K562 (cell line): Measurements from ENCODE around the gene ARHGAP26. TPM values are rescaled to one million over a fixed set of nuclear protein-coding genes. Genes with fewer than 3 reads are reported as not detected.

ENCODE experiments used
- ATAC-seq: fragments of 200-7000 bp; cut with Tn5 transposase; 3 replicates; pipeline ENCODE4 v1.9.1; 2020; ENCODE audit warnings: moderate library complexity
- BruUV-seq: library from RNA; stranded (reverse); fragments of 400-500 nt; replicated peaks from 2 replicates; lab custom pipeline; 2021; lab: Mats Ljungman, UMichigan
- CTCF ChIA-PET: fragments of 300-600 bp; formaldehyde crosslinking; extraction: SDS; loops from one replicate; lab custom pipeline; 2021; ENCODE audit warnings: low intra/inter-chr PET ratio; lab: Yijun Ruan, JAX
- POLR2A ChIA-PET: fragments of 300-600, 350-650 bp; sonication (Branson Sonifier 250); formaldehyde crosslinking; extraction: SDS; loops from one replicate; lab custom pipeline; 2021; ENCODE audit warnings: antibody characterized with exemption, inconsistent platforms; lab: Yijun Ruan, JAX
- DNase-seq, 4 experiments: peaks; one replicate each; pipeline versions ENCODE4 v3.0.0 to v3.0.0-alpha.2; 2011 to 2018; ENCODE audit warnings: low spot score in 3 of 4, mixed read lengths in 3 of 4; ENCODE audit errors: extremely low read depth in 1 of 4
- FAIRE-seq: peaks from 2 replicates; lab custom pipeline; 2011; peaks lifted over from hg19 to GRCh38; lab: Jason Lieb, UNC
- H2AFZ ChIP-seq: 2 replicates; pipeline ENCODE4 v1.6.0; 2011; ENCODE audit warnings: low read depth, low read length, control low read depth, inconsistent platforms
- H3K27ac ChIP-seq: fragments of 200-600 bp; 3 replicates; pipeline ENCODE4 v1.8.0; 2011; ENCODE audit warnings: low read depth, mild to moderate bottlenecking, control low read depth, inconsistent platforms, low read length, moderate library complexity, mixed read lengths; ENCODE audit errors: extremely low read depth
- H3K27me3 ChIP-seq, 2 experiments: fragments of 300-600 bp in 1 of 2; 2 replicates in 1 of 2; 3 replicates in 1 of 2; pipeline versions ENCODE4 v1.6.0 to v1.8.0; 2011; ENCODE audit warnings: inconsistent platforms in 2 of 2, low read length in 2 of 2, mild to moderate bottlenecking in 1 of 2, mixed read lengths in 1 of 2, moderate library complexity in 1 of 2; ENCODE audit not compliant: control insufficient read depth in 2 of 2, insufficient read depth in 2 of 2
- H3K36me3 ChIP-seq: fragments of 300-600 bp; 3 replicates; pipeline ENCODE4 v1.8.0; 2011; ENCODE audit warnings: mild to moderate bottlenecking, low read length, inconsistent platforms; ENCODE audit not compliant: control insufficient read depth, insufficient read depth
- H3K4me1 ChIP-seq, 2 experiments: fragments of 200-600 bp in 1 of 2; replicated peaks in 1 of 2; 2 replicates in 1 of 2; 3 replicates in 1 of 2; pipeline versions ENCODE4 v1.5.1 to v1.8.0; 2011; ENCODE audit warnings: inconsistent platforms in 2 of 2, low read length in 2 of 2, mild to moderate bottlenecking in 1 of 2, mixed read lengths in 1 of 2, moderate library complexity in 1 of 2; ENCODE audit not compliant: control insufficient read depth in 2 of 2, insufficient read depth in 2 of 2
- H3K4me2 ChIP-seq: 2 replicates; pipeline ENCODE4 v1.6.1; 2011; ENCODE audit warnings: low read length, control low read depth, inconsistent platforms, mixed read lengths; ENCODE audit not compliant: insufficient read depth
- H3K4me3 ChIP-seq: fragments of 200-600 bp; sonication (generic), shearing (Covaris generic); 2 replicates; pipeline ENCODE4 v1.5.1; 2016; ENCODE audit warnings: control low read depth, inconsistent platforms
- H3K79me2 ChIP-seq: fragments of 200-600 bp; 3 replicates; pipeline ENCODE4 v1.8.0; 2011; ENCODE audit warnings: low read length, inconsistent platforms; ENCODE audit not compliant: control insufficient read depth, insufficient read depth
- H3K9ac ChIP-seq, 2 experiments: 2 replicates each; pipeline versions ENCODE4 v1.6.0 to v1.6.1; 2011; ENCODE audit warnings: low read depth in 2 of 2, low read length in 2 of 2, control low read depth in 1 of 2, inconsistent platforms in 1 of 2, mild to moderate bottlenecking in 1 of 2, mixed read lengths in 1 of 2; ENCODE audit not compliant: insufficient read depth in 1 of 2
- H3K9me1 ChIP-seq: one replicate; pipeline ENCODE4 v1.6.0; 2011; ENCODE audit warnings: inconsistent platforms, mild to moderate bottlenecking, low read length, moderate library complexity; ENCODE audit not compliant: control insufficient read depth, insufficient read depth
- H3K9me3 ChIP-seq: replicated peaks from 2 replicates; pipeline ENCODE4 v1.5.1; 2011; ENCODE audit warnings: low read depth, low read length, inconsistent platforms; ENCODE audit not compliant: control insufficient read depth, insufficient read depth
- H4K20me1 ChIP-seq: replicated peaks from 2 replicates; pipeline ENCODE4 v1.6.1; 2011; ENCODE audit warnings: low read length, inconsistent platforms, mixed read lengths; ENCODE audit not compliant: control insufficient read depth, insufficient read depth
- ATF1 ChIP-seq, 2 experiments: fragments of 450-650 bp in 1 of 2; IDR thresholded peaks; 2 replicates each; pipeline ENCODE4 v1.6.1; 2016; ENCODE audit warnings: missing compliant biosample characterization in 1 of 2, missing genetic modification characterization in 1 of 2
- CBX3 ChIP-seq, 2 experiments: IDR thresholded peaks; 1 replicate in 1 of 2; 2 replicates in 1 of 2; pipeline ENCODE4 v1.6.1; 2012; ENCODE audit warnings: inconsistent platforms in 2 of 2, low read length in 2 of 2, borderline replicate concordance in 1 of 2, control low read depth in 1 of 2
- CEBPB ChIP-seq: fragments of 450-650 bp; IDR thresholded peaks from 2 replicates; pipeline ENCODE4 v1.6.1; 2016; ENCODE audit warnings: missing genetic modification characterization, missing compliant biosample characterization
- DMBX1 ChIP-seq: fragments of 250-450 bp; sonication (Bioruptor Pico); IDR thresholded peaks from 2 replicates; pipeline ENCODE4 v1.8.0; 2022; ENCODE audit warnings: inconsistent platforms, mild to moderate bottlenecking, moderate library complexity, borderline replicate concordance
- MED1 ChIP-seq: sonication (generic); formaldehyde crosslinking; IDR thresholded peaks from 2 replicates; pipeline ENCODE4 v1.8.1; 2023; ENCODE audit warnings: missing genetic modification reagents, borderline replicate concordance
- NCOA6 ChIP-seq: fragments of 450-650 bp; IDR thresholded peaks from 2 replicates; pipeline ENCODE4 v1.6.1; 2017; ENCODE audit warnings: mild to moderate bottlenecking
- POLR2A ChIP-seq: fragments of 450-650 bp; conservative IDR thresholded peaks from 2 replicates; pipeline ENCODE4 v1.6.1; 2016
- POLR3A ChIP-seq: IDR thresholded peaks from 2 replicates; pipeline ENCODE4 v1.6.1; 2011; ENCODE audit warnings: borderline replicate concordance, mild to moderate bottlenecking, moderate library complexity; ENCODE audit not compliant: insufficient read length, insufficient read depth; ENCODE audit errors: extremely low read depth
- PPARD ChIP-seq: fragments of 250-450 bp; sonication (Bioruptor Pico); IDR thresholded peaks from 2 replicates; pipeline ENCODE4 v1.8.0; 2022; ENCODE audit warnings: inconsistent platforms, mild to moderate bottlenecking, moderate library complexity
- RFX1 ChIP-seq: fragments of 450-650 bp; IDR thresholded peaks from 2 replicates; pipeline ENCODE4 v1.6.1; 2016; ENCODE audit warnings: mild to moderate bottlenecking, moderate library complexity
- XRCC3 ChIP-seq: fragments of 450-650 bp; IDR thresholded peaks from 2 replicates; pipeline ENCODE4 v1.6.1; 2017; ENCODE audit warnings: mild to moderate bottlenecking, moderate library complexity
- ZBTB12 ChIP-seq: fragments of 250-450 bp; sonication (Bioruptor Pico); IDR thresholded peaks from 2 replicates; pipeline ENCODE4 v1.4.0; 2020
- ZNF316 ChIP-seq: fragments of 450-650 bp; IDR thresholded peaks from 2 replicates; pipeline ENCODE4 v1.6.1; 2016
- ZSCAN32 ChIP-seq: fragments of 450-650 bp; formaldehyde crosslinking; IDR thresholded peaks from 2 replicates; pipeline ENCODE4 v1.4.0; 2020; ENCODE audit warnings: mild to moderate bottlenecking, moderate library complexity
- WGBS: fragments of 100-300 bp; shearing (Covaris generic); methylation state at CpG from one replicate; pipeline ENCODE4 v1.1.6; 2016; ENCODE audit warnings: low coverage, mixed read lengths; ENCODE audit not compliant: insufficient coverage; ENCODE audit errors: missing lambda C conversion rate; 5-methylcytosine and 5-hydroxymethylcytosine counted together
- in situ Hi-C: fragments of 300-500 bp; cut with MboI; formaldehyde crosslinking; loops from 4 replicates; pipeline ENCODE4 v1.15.0; 2018; ENCODE audit warnings: inconsistent platforms, mixed read lengths
- intact Hi-C: fragments of 100-400 bp; cut with micrococcal nuclease; formaldehyde crosslinking; loops from 2 replicates; pipeline ENCODE4 v1.14.2; 2022
- polyA plus RNA-seq, 8 experiments: library from polyadenylated mRNA; depleted of rRNA in 4 of 8; stranded (reverse) in 5 of 8; unstranded in 3 of 8; fragments of >200 nt; fragmentation: Nextera tagmentation in 2 of 8; fragmentation: Illumina TruSeq in 1 of 8; extraction: Ambion mirVana in 2 of 8; extraction: Trizol in 1 of 8; gene quantifications; 2 replicates each; pipeline versions ENCODE4 v1.2.1 to v1.2.3, GENCODE V29; 2011 to 2014; ENCODE audit warnings: inconsistent platforms in 1 of 8, missing spikeins in 1 of 8
- total RNA-seq, 7 experiments: library from RNA; depleted of rRNA in 6 of 7; stranded (reverse); fragments of >200 nt in 6 of 7; fragmentation: Illumina TruSeq in 2 of 7; extraction: Trizol in 2 of 7; gene quantifications; 2 replicates each; pipeline versions ENCODE4 v1.2.1 to v1.2.3, GENCODE V29; 2011 to 2021; ENCODE audit warnings: low replicate concordance in 1 of 7

ARHGAP26 gene
- total and polyA plus RNA-seq, 9 of the 15 experiments (the other 6 are each of a cell fraction or from before 2014, with no cell fraction given): 0.13 to 1.1 (median 0.55) TPM

GRCh38 chr5:143220748-143221251 lies 450.6 kb downstream of the ARHGAP26 start:
- Histone ChIP-seq H3K9me1 (no peaks in the 10 kb centered on the region), H3K4me3 (no peak overlapping the region), H2AFZ (peak overlapping the region; percentile 38; the same call in 1 of the 2 replicates), H4K20me1 (no peaks in the 10 kb centered on the region), H3K27ac (no peak overlapping the region), H3K27me3 (no peaks in the 10 kb centered on the region), H3K79me2 (no peaks in the 10 kb centered on the region), H3K9ac (no peak overlapping the region), H3K9me3 (no peaks in the 10 kb centered on the region), H3K36me3 (no peaks in the 10 kb centered on the region), H3K4me2 (no peak overlapping the region)
- intact Hi-C loops: no loop called here
- FAIRE-seq (no peak), ATAC-seq (no peak), DNase-seq (no peak)
- ChIA-PET CTCF (no interaction called here), POLR2A (interaction anchor here (0.9 to 2.0 kb wide), 3 partner anchors 7 to 19 kb away, joined by 3 to 7 read pairs (median 7); no protein-coding TSS in a partner anchor)
- 92% methylated on average over 3 of the region's 3 CpGs for WGBS
- in situ Hi-C loops: no loop called here
- no TSS peak for BruUV-seq
- no peak for TF ChIP-seq XRCC3
- TF ChIP-seq RFX1: peak; percentile 36
- TF ChIP-seq ZNF316: peak; percentile 10; the same call in 1 of the 2 replicates
- TF ChIP-seq, all 486 proteins: peak for 2
- H3K4me1 ChIP-seq: peaks cover 26 to 69% of the 10 kb centered on the region in 2 experiments

- H3K79me2 ChIP-seq: no peaks in the 10 kb centered on the region
- ChIA-PET CTCF (no interaction called here), POLR2A (interaction anchor here (1.1 to 1.9 kb wide), 3 partner anchors 9 to 27 kb away, joined by 3 to 7 read pairs (median 6); no protein-coding TSS in a partner anchor)
- peak; percentile 76 for ATAC-seq
- peak overlapping the region; percentile 67 for H3K4me2 ChIP-seq
- H2AFZ ChIP-seq: peak overlapping the region; percentile 97
- H3K27ac ChIP-seq: peak overlapping the region; percentile 62
- H3K9me3 ChIP-seq: no peaks in the 10 kb centered on the region
- no peaks in the 10 kb centered on the region for H3K27me3 ChIP-seq
- no peaks in the 10 kb centered on the region for H3K36me3 ChIP-seq
- in situ Hi-C loops: no loop called here
- intact Hi-C loops: no loop called here
- H3K9ac ChIP-seq: peak overlapping the region; percentile 50 to 64; a peak in 3 of 4 replicates
- 11% methylated on average over 15 of the region's 16 CpGs for WGBS
- FAIRE-seq: peak; percentile 78
- no peaks in the 10 kb centered on the region for H3K9me1 ChIP-seq
- no peaks in the 10 kb centered on the region for H4K20me1 ChIP-seq
- peak; percentile 27 to 55 (median 42) for DNase-seq
- no TSS peak for BruUV-seq
- no peak overlapping the region for H3K4me3 ChIP-seq
- H3K4me1 ChIP-seq: peaks cover 24 to 61% of the 10 kb centered on the region in 2 experiments
- TF ChIP-seq ZBTB12 (CRISPR knock-in tag) (no peak), POLR3A (no peak), CEBPB (no peak), CBX3 (IDR thresholded peaks at IDR 0.05; ENCODE audit: borderline replicate concordance in 1 of 2, low read length in 2 of 2) (0 out of 3 replicates have a peak, but pooled peaks of 1 of the 2 experiments have one; percentile 22), MED1 (CRISPR knock-in tag) (no peak), DMBX1 (CRISPR knock-in tag) (no peak), NCOA6 (no peak), ZSCAN32 (CRISPR knock-in tag) (no peak), POLR2A (no peak), PPARD (no peak), ATF1 (CRISPR knock-in tag; IDR thresholded peaks at IDR 0.05) (no peak), ATF1 (tag; IDR thresholded peaks at IDR 0.05) (peak; percentile 34; the same call in 1 of the 2 replicates)
Observed at GRCh38 chr5:143222287-143223231, 452.4 kb downstream of the ARHGAP26 start.
